ENCODE measurements around the gene SLC9A9. TPM values are rescaled to one million over a fixed set of nuclear protein-coding genes. Genes with fewer than 3 reads are reported as not detected.

The SLC9A9 gene
- total and polyA plus RNA-seq, 2 of the 8 experiments (the other 6 are each of a cell fraction or from before 2014, with no cell fraction given): 0.48 to 1.1 TPM

GRCh38 chr3:143552851-143553250 lies 295.4 kb downstream of the SLC9A9 start:
- TF ChIP-seq KDM1A (IDR thresholded peaks at IDR 0.05; ENCODE audit: borderline replicate concordance, low read length) (no peak), ATF2 (IDR thresholded peaks at IDR 0.05; ENCODE audit: low read length) (no peak), PHF8 (conservative IDR thresholded peaks at IDR 0.05; ENCODE audit: low read depth, low read length) (no peak), CTCF (IDR thresholded peaks at IDR 0.05; ENCODE audit: control extremely low read depth in 1 of 3, insufficient read depth in 1 of 3, low read depth in 1 of 3, low read length in 3 of 3) (no peak), GTF2F1 (IDR thresholded peaks at IDR 0.05; ENCODE audit: borderline replicate concordance, low read depth, low read length) (no peak), EP300 (IDR thresholded peaks at IDR 0.05; ENCODE audit: borderline replicate concordance in 1 of 2, low read depth in 2 of 2, low read length in 2 of 2) (no peak), MAX (IDR thresholded peaks at IDR 0.05) (no peak)
- no peak overlapping the region for H3K9ac ChIP-seq (replicated peaks in 1 of 4; ENCODE audit: extremely low read depth in 1 of 4, low read depth in 3 of 4, low read length in 3 of 4)
- H4K20me1 ChIP-seq (replicated peaks in 1 of 2; ENCODE audit: control insufficient read depth in 1 of 2, insufficient read depth in 2 of 2, low read length in 2 of 2): no peaks in the 10 kb centered on the region
- H2AK5ac ChIP-seq (ENCODE audit: low read depth, low read length): no peak overlapping the region
- H3K79me2 ChIP-seq (ENCODE audit: control insufficient read depth in 1 of 2, insufficient read depth in 2 of 2, low read length in 2 of 2): no peaks in the 10 kb centered on the region
- no peak overlapping the region for H3K56ac ChIP-seq (replicated peaks; ENCODE audit: insufficient read length, low read depth, low read length)
- H3K27ac ChIP-seq (ENCODE audit: low read depth, low read length): no peak overlapping the region
- FAIRE-seq: no peak
- DNase-seq (ENCODE audit: low read depth in 1 of 2, low spot score in 2 of 2): no peak
- no peak overlapping the region for H2BK5ac ChIP-seq (ENCODE audit: low read depth, low read length)
- peaks cover 4 to 8% of the 10 kb centered on the region in 2 experiments; a peak in 2 of 4 replicates for H3K9me3 ChIP-seq (ENCODE audit: insufficient read depth in 2 of 2, low read depth in 1 of 2, low read length in 1 of 2)
- H2BK20ac ChIP-seq (ENCODE audit: low read length): no peak overlapping the region
- no peak overlapping the region for H2AFZ ChIP-seq (ENCODE audit: low read length)
- no peak overlapping the region for H4K5ac ChIP-seq (ENCODE audit: insufficient read length, low read depth, low read length)
- H3K27me3 ChIP-seq (replicated peaks in 1 of 4; ENCODE audit: control insufficient read depth in 3 of 4, extremely low read depth in 1 of 4, insufficient read depth in 3 of 4, low read length in 3 of 4): no peaks in the 10 kb centered on the region
- ChIA-PET CTCF (ENCODE audit: partially characterized antibody) (no interaction called here), POLR2A (ENCODE audit: partially characterized antibody) (no interaction called here)
- no peak overlapping the region for H4K8ac ChIP-seq (ENCODE audit: extremely low read depth, insufficient read depth, low read length)
- no peak overlapping the region for H3K18ac ChIP-seq (ENCODE audit: extremely low read depth, low read length)
- H3K23ac ChIP-seq (ENCODE audit: insufficient read length): no peak overlapping the region
- H3K4me1 ChIP-seq (replicated peaks in 1 of 4; ENCODE audit: control insufficient read depth in 3 of 4, insufficient read depth in 4 of 4, low read length in 3 of 4): no peaks in the 10 kb centered on the region
- H2BK12ac ChIP-seq (ENCODE audit: low read depth, low read length): no peak overlapping the region
- H3K79me1 ChIP-seq (ENCODE audit: low read depth, low read length): no peaks in the 10 kb centered on the region
- H3K4me2 ChIP-seq (ENCODE audit: insufficient read depth in 1 of 2, low read depth in 2 of 2, low read length in 2 of 2): no peak overlapping the region
- H3K4me3 ChIP-seq (ENCODE audit: extremely low read depth in 1 of 4, insufficient read depth in 2 of 4, low read depth in 3 of 4, low read length in 4 of 4): no peak overlapping the region
- 88% methylated on average over 3 of the region's 3 CpGs; no CpG with 5 or more reads in 1 of the 2 experiments for WGBS, 2 experiments (ENCODE audit: extremely low coverage in 1 of 2, insufficient coverage in 1 of 2, insufficient read length in 1 of 2, insufficient replicate concordance in 2 of 2, low coverage in 1 of 2, low lambda C conversion rate in 2 of 2, missing lambda C conversion rate in 1 of 2)
- no peak overlapping the region for H4K91ac ChIP-seq (replicated peaks; ENCODE audit: insufficient read length, low read length)
- H3K23me2 ChIP-seq (ENCODE audit: low read depth, low read length): no peaks in the 10 kb centered on the region
- no peak overlapping the region for H2BK120ac ChIP-seq (replicated peaks; ENCODE audit: low read depth, low read length)
- H2BK15ac ChIP-seq (ENCODE audit: low read length): no peak overlapping the region
- H3K36me3 ChIP-seq (ENCODE audit: control insufficient read depth in 2 of 4, insufficient read depth in 4 of 4, low read length in 3 of 4): no peaks in the 10 kb centered on the region; a peak in 1 of 8 replicates
- no peak overlapping the region for H3K4ac ChIP-seq (replicated peaks; ENCODE audit: insufficient read length, low read depth, low read length)
- H3K14ac ChIP-seq (ENCODE audit: insufficient read length): no peak overlapping the region
